Cerebellar cortex (tissue), 1 donor: Measurements from ENCODE around the gene PELI3.
A peak's percentile ranks its signal among the peaks of the same experiment; 100 is the strongest.

Source experiments
- DNase-seq: peaks from one replicate; pipeline ENCODE4 v3.0.0-alpha.2; 2015; ENCODE audit warnings: low spot score

The PELI3 gene

GRCh38 chr11:66505276-66505816, 38.6 kb downstream of the PELI3 start:
- DNase-seq: no peak

GRCh38 chr11:66509131-66509561, 42.4 kb downstream of the PELI3 start:
- no peak for DNase-seq

- peak; percentile 86 for DNase-seq
Measured at GRCh38 chr11:66510271-66510989, 43.7 kb downstream of the PELI3 start, which contains the start of gene BBS1. BBS1 (plus strand) TSS chr11:66510635; CDS start chr11:66510660, 25 bp downstream.

- DNase-seq: no peak
Measured at GRCh38 chr11:66510990-66511339, 44.3 kb downstream of the PELI3 start.

- DNase-seq: no peak
Measured at GRCh38 chr11:66523611-66524010, 56.9 kb downstream of the PELI3 start.

GRCh38 chr11:66524304-66525040, 57.8 kb downstream of the PELI3 start:
- no peak for DNase-seq
